ENCODE measurements around the gene SMG6.
A peak's percentile ranks its signal among the peaks of the same experiment; 100 is the strongest.

The SMG6 gene

DNA sequence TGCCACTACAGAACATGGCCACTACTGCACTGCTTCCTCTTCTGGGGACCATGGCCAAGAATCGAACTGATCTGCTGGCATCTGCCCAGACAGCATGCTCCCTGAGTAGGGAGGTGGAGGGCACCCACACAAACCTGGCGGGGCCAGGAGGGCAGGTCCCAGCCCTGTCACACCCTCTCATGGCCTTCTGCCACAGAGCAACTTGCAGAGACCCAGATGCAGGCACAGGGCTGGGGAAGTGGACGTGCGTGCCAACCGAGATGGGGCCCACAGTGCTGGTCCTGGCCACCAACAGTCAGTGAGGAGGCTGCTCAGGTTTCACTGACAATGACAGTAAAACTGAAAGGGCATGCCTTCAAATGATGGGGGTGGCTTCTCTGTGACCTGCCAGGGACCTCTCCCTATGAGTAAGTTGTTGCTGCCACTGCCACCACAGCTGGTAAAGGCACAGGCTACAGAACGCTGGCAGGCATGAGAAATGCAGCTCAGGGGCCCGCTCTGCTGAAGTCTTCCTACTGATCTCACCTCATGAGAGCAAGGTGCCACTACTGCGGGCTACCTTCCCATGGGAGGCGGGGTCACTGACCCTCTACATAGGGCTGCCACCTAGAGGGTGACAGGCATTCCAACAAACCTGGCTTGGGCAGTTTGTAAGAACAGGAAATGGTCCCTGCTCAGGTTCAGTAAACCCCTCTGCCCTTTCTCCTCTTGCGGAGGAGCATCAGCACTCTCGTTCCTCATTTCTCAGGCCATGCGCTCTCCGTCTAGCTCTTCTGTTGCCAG is 233.2 kb downstream of the SMG6 start:
- TF ChIP-seq, protein P1, sequence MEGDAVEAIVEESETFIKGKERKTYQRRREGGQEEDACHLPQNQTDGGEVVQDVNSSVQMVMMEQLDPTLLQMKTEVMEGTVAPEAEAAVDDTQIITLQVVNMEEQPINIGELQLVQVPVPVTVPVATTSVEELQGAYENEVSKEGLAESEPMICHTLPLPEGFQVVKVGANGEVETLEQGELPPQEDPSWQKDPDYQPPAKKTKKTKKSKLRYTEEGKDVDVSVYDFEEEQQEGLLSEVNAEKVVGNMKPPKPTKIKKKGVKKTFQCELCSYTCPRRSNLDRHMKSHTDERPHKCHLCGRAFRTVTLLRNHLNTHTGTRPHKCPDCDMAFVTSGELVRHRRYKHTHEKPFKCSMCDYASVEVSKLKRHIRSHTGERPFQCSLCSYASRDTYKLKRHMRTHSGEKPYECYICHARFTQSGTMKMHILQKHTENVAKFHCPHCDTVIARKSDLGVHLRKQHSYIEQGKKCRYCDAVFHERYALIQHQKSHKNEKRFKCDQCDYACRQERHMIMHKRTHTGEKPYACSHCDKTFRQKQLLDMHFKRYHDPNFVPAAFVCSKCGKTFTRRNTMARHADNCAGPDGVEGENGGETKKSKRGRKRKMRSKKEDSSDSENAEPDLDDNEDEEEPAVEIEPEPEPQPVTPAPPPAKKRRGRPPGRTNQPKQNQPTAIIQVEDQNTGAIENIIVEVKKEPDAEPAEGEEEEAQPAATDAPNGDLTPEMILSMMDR (conservative IDR thresholded peaks at IDR 0.05; ENCODE audit: low read depth, low read length), result no peak
- H3K4me3 ChIP-seq (ENCODE audit: low read length), result no peak overlapping the region
- DNase-seq (ENCODE audit: low read depth), result no peak

DNA sequence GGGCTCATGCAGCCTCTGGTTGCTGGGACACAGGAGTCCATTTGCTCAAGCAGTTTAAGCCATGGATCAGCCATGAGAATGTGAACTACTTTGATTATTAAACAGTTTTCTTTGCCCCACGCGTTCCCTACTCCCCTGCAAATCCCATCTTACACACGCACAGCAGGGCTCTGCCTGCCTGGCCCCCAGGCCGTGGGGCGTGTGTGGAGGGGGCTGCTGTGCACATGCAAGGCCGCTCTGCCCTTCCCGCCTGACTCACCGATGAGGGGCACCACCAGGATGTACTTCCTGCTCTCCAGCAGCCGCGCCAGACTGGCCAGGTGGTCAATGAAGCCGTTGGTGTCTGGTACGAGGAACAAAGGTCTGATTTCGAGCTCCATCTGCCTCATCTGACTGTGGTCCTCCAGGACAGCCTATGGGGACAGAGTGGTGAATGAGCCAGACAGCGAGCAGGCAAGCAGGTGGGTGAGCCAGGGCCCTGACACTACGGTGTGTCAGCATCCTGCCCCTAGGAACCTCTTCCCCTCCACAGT is 235.0 kb downstream of the SMG6 start:
- TF ChIP-seq, protein P1 (conservative IDR thresholded peaks at IDR 0.05; ENCODE audit: low read depth, low read length), result no peak

DNA sequence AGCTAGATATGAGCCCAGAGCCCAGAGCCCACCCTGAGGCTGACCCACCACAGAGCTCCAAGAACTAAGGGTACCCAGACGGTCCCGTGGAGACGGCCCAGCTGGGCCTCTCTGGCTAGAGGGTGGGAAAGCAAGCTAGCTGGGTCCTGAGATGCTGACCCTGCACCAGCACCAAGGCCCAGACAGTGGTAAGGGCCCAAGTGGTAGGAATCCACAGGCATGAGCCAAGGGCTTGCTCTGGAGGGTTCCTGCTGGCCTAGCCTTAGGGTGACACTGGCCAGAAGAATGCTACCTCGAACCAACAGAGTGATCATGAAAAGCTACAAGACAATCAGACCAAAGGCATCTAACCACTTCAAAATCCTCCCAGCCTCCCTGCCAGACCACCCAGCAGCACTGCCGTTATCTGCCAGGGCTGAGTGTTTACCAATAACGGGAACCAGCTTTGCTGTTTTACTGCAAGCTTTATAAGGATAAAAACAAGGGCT is 235.5 kb downstream of the SMG6 start:
- TF ChIP-seq, protein P1 (conservative IDR thresholded peaks at IDR 0.05; ENCODE audit: low read depth, low read length), result no peak
- no peak for DNase-seq (ENCODE audit: low read depth)
- H3K4me3 ChIP-seq (ENCODE audit: low read length), result no peak overlapping the region

More for the DNA sequence above, 235.0 kb downstream of the SMG6 start:
- no peak overlapping the region for H3K4me3 ChIP-seq (ENCODE audit: low read length)
- DNase-seq (ENCODE audit: low read depth), result peak; percentile 66

DNA sequence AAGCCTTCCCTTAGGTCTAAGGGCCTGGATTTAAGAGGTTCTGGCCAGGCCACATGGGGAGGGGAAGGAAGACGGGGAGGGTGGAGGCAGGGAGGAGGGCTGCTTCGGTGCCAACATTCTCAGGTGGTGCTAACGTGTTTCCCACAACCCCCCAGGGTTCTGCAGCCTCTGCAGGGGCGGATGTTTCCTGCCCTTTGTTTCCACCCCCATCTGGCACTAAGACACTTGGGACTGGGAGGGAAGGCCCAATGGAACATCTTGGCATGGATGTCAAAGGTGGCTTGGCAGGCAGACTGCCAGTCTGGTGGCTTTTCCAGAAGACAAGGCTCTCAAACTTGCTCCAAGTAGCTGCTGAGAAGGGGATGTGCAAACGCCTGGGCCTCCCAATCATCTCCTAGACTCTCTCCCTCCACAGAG is 236.0 kb downstream of the SMG6 start:
- no peak overlapping the region for H3K4me3 ChIP-seq (ENCODE audit: low read length)
- DNase-seq (ENCODE audit: low read depth), result no peak
- TF ChIP-seq, protein P1 (conservative IDR thresholded peaks at IDR 0.05; ENCODE audit: low read depth, low read length), result no peak

DNA sequence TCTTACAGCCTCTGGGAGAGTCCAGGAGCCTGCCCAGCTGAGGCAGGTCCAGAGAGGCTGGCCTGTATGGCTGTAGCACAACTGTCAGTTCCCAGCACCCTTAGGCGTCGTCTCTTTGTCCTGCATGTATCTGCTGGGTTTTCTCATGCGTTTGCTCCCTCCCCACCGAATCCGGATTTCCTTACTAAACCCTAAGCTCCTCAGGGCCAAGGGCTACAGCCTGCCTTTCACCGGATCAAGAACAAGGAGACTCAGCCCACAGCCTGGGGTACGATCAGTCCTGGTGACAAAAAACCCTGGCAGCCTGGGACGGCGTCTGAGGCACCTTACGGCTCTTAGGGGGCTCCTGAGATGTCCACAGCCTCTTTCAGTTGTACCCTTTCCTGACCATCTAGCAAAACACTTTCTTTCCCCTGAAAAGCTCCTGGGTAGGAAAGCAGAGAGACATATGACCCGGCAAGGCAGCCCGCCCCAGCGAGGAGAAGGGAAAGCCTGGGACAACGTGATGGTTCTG is 236.5 kb downstream of the SMG6 start:
- TF ChIP-seq, protein P1 (conservative IDR thresholded peaks at IDR 0.05; ENCODE audit: low read depth, low read length), result no peak
- no peak for DNase-seq (ENCODE audit: low read depth)
- H3K4me3 ChIP-seq (ENCODE audit: low read length), result no peak overlapping the region

DNA sequence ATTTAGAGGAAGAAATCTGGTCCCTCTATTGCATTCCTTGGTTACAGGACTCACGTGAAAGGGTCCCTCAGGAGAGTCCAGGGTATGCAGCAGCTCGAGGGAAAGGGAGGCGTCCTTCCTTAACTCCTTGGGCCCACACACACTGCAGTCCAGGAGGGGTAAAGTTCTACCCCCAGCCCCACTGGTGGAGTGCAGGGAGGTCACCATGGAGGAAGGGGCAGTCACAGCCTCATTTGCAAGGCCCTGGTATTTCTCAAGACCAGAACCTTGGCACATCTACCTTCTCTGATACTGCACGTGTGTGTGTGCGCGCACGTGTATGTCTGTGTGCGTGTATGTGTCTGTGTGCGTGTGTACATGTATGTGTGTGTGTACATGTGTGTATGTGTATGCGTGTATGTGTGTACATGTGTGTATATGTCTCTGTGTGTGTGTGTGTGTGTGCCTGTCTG is 237.6 kb downstream of the SMG6 start:
- H3K4me3 ChIP-seq (ENCODE audit: low read length), result no peak overlapping the region
- TF ChIP-seq, protein P1 (conservative IDR thresholded peaks at IDR 0.05; ENCODE audit: low read depth, low read length), result no peak
- no peak for DNase-seq (ENCODE audit: low read depth)

All from retinal pigment epithelial cell (primary cell).